H1 (cell line): ENCODE results near the gene SHROOM3. TPM values are rescaled to one million over a fixed set of nuclear protein-coding genes. Genes with fewer than 3 reads are reported as not detected.

Source experiments
- CTCF ChIA-PET: fragments of 300-600 bp; sonication (Branson Sonifier 250); formaldehyde crosslinking; loops from one replicate; lab custom pipeline; 2021; ENCODE audit not compliant: partially characterized antibody; lab: Charles Lee
- POLR2A ChIA-PET: fragments of 300-600 bp; sonication (Branson Sonifier 250); formaldehyde crosslinking; loops from one replicate; lab custom pipeline; 2021; ENCODE audit warnings: inconsistent platforms; ENCODE audit not compliant: partially characterized antibody; lab: Charles Lee
- DNase-seq, 2 experiments: peaks; one replicate each; pipeline versions ENCODE4 v3.0.0 to v3.0.0-alpha.2; 2010 to 2022; ENCODE audit warnings: low spot score in 2 of 2, low read depth in 1 of 2, mixed read lengths in 1 of 2
- FAIRE-seq: peaks from 2 replicates; lab custom pipeline; 2011; peaks lifted over from hg19 to GRCh38; lab: Jason Lieb, UNC
- H2AFZ ChIP-seq: 2 replicates; pipeline ENCODE4 v1.8.1; 2012; ENCODE audit warnings: low read length, inconsistent platforms
- H2AK5ac ChIP-seq: 2 replicates; pipeline ENCODE4 v1.6.1; 2013; ENCODE audit warnings: low read depth, low read length
- H2BK120ac ChIP-seq: replicated peaks from 2 replicates; pipeline ENCODE3; 2013; ENCODE audit warnings: low read depth, low read length, inconsistent platforms
- H2BK12ac ChIP-seq: 2 replicates; pipeline ENCODE4 v1.6.1; 2013; ENCODE audit warnings: low read depth, low read length
- H2BK15ac ChIP-seq: 2 replicates; pipeline ENCODE4 v1.6.1; 2013; ENCODE audit warnings: low read length
- H2BK20ac ChIP-seq: 2 replicates; pipeline ENCODE4 v1.6.1; 2013; ENCODE audit warnings: low read length
- H2BK5ac ChIP-seq: 2 replicates; pipeline ENCODE4 v1.6.1; 2013; ENCODE audit warnings: low read depth, low read length
- H3K14ac ChIP-seq: 2 replicates; pipeline ENCODE4 v1.6.1; 2013; ENCODE audit warnings: inconsistent platforms; ENCODE audit not compliant: insufficient read length
- H3K18ac ChIP-seq: 2 replicates; pipeline ENCODE4 v1.6.1; 2013; ENCODE audit warnings: low read length; ENCODE audit errors: extremely low read depth
- H3K23ac ChIP-seq: 2 replicates; pipeline ENCODE4 v1.6.1; 2013; ENCODE audit warnings: inconsistent platforms; ENCODE audit not compliant: insufficient read length
- H3K23me2 ChIP-seq: 2 replicates; pipeline ENCODE4 v1.6.1; 2013; ENCODE audit warnings: low read depth, low read length
- H3K27ac ChIP-seq: 2 replicates; pipeline ENCODE4 v1.6.1; 2011; ENCODE audit warnings: low read depth, low read length, inconsistent platforms
- H3K27me3 ChIP-seq, 4 experiments: replicated peaks in 1 of 4; 1 replicate in 1 of 4; 2 replicates in 3 of 4; pipeline versions ENCODE4 v1.6.1 to v1.8.1; 2011 to 2013; ENCODE audit warnings: low read length in 3 of 4, mild to moderate bottlenecking in 3 of 4, inconsistent platforms in 2 of 4, mixed read lengths in 2 of 4, moderate library complexity in 1 of 4; ENCODE audit not compliant: control insufficient read depth in 3 of 4, insufficient read depth in 3 of 4; ENCODE audit errors: extremely low read depth in 1 of 4
- H3K36me3 ChIP-seq, 4 experiments: 2 replicates each; pipeline versions ENCODE4 v1.6.1 to v1.8.1; 2011 to 2013; ENCODE audit warnings: mild to moderate bottlenecking in 4 of 4, low read length in 3 of 4, moderate library complexity in 2 of 4, control low read depth in 1 of 4, inconsistent platforms in 1 of 4; ENCODE audit not compliant: insufficient read depth in 4 of 4, control insufficient read depth in 2 of 4
- H3K4ac ChIP-seq: replicated peaks from 2 replicates; pipeline ENCODE3; 2013; ENCODE audit warnings: low read length, low read depth, mixed read lengths, inconsistent platforms; ENCODE audit not compliant: insufficient read length
- H3K4me1 ChIP-seq, 4 experiments: replicated peaks in 1 of 4; 1 replicate in 1 of 4; 2 replicates in 3 of 4; pipeline versions ENCODE4 v1.6.1 to v1.8.1; 2011 to 2013; ENCODE audit warnings: low read length in 3 of 4, inconsistent platforms in 2 of 4, mixed read lengths in 1 of 4; ENCODE audit not compliant: insufficient read depth in 4 of 4, control insufficient read depth in 3 of 4
- H3K4me2 ChIP-seq, 2 experiments: 2 replicates each; pipeline versions ENCODE4 v1.6.1 to v1.8.1; 2011 to 2013; ENCODE audit warnings: low read depth in 2 of 2, low read length in 2 of 2, control low read depth in 1 of 2, inconsistent platforms in 1 of 2, mild to moderate bottlenecking in 1 of 2; ENCODE audit not compliant: insufficient read depth in 1 of 2
- H3K4me3 ChIP-seq, 4 experiments: fragments of 200-600, 300-600 bp in 1 of 4; sonication (generic), shearing (Covaris generic), sonication (Bioruptor Twin) in 1 of 4; 2 replicates each; pipeline versions ENCODE4 v1.5.1 to v1.8.1; 2011 to 2016; ENCODE audit warnings: low read length in 4 of 4, low read depth in 3 of 4, control low read depth in 2 of 4, inconsistent platforms in 2 of 4, mild to moderate bottlenecking in 2 of 4, mixed read lengths in 1 of 4, moderate library complexity in 1 of 4; ENCODE audit not compliant: insufficient read depth in 2 of 4; ENCODE audit errors: extremely low read depth in 1 of 4
- H3K56ac ChIP-seq: replicated peaks from 2 replicates; pipeline ENCODE3; 2013; ENCODE audit warnings: low read depth, mild to moderate bottlenecking, mixed read lengths, low read length, inconsistent platforms; ENCODE audit not compliant: insufficient read length
- H3K79me1 ChIP-seq: 2 replicates; pipeline ENCODE4 v1.6.1; 2013; ENCODE audit warnings: low read depth, low read length, control low read depth
- H3K79me2 ChIP-seq, 2 experiments: 2 replicates each; pipeline versions ENCODE4 v1.6.1 to v1.8.1; 2012 to 2013; ENCODE audit warnings: low read length in 2 of 2, mild to moderate bottlenecking in 2 of 2, inconsistent platforms in 1 of 2; ENCODE audit not compliant: insufficient read depth in 2 of 2, control insufficient read depth in 1 of 2
- H3K9ac ChIP-seq, 4 experiments: replicated peaks in 1 of 4; 1 replicate in 1 of 4; 2 replicates in 3 of 4; pipeline versions ENCODE4 v1.6.1 to v1.8.1; 2011 to 2013; ENCODE audit warnings: low read depth in 3 of 4, low read length in 3 of 4, control low read depth in 2 of 4, mild to moderate bottlenecking in 2 of 4, moderate library complexity in 2 of 4, inconsistent platforms in 1 of 4; ENCODE audit errors: extremely low read depth in 1 of 4
- H3K9me3 ChIP-seq, 2 experiments: 2 replicates each; pipeline versions ENCODE4 v1.6.1 to v1.8.1; 2012 to 2013; ENCODE audit warnings: mild to moderate bottlenecking in 2 of 2, moderate library complexity in 2 of 2, control low read depth in 1 of 2, inconsistent platforms in 1 of 2, low read depth in 1 of 2, low read length in 1 of 2, mixed read lengths in 1 of 2; ENCODE audit not compliant: insufficient read depth in 2 of 2
- H4K20me1 ChIP-seq, 2 experiments: replicated peaks in 1 of 2; 2 replicates each; pipeline versions ENCODE3 to v1.8.1; 2011 to 2013; ENCODE audit warnings: inconsistent platforms in 2 of 2, low read length in 2 of 2, mild to moderate bottlenecking in 1 of 2; ENCODE audit not compliant: insufficient read depth in 2 of 2, control insufficient read depth in 1 of 2
- H4K5ac ChIP-seq: 2 replicates; pipeline ENCODE4 v1.6.1; 2013; ENCODE audit warnings: low read length, low read depth, mixed read lengths, inconsistent platforms; ENCODE audit not compliant: insufficient read length
- H4K8ac ChIP-seq: 2 replicates; pipeline ENCODE4 v1.8.0; 2013; ENCODE audit warnings: mild to moderate bottlenecking, moderate library complexity, low read length, inconsistent platforms; ENCODE audit not compliant: insufficient read depth; ENCODE audit errors: extremely low read depth
- H4K91ac ChIP-seq: replicated peaks from 2 replicates; pipeline ENCODE3; 2013; ENCODE audit warnings: low read length, mixed read lengths, inconsistent platforms; ENCODE audit not compliant: insufficient read length
- ATF2 ChIP-seq: IDR thresholded peaks from 2 replicates; pipeline ENCODE4 v1.6.1; 2012; ENCODE audit warnings: low read length, inconsistent platforms
- BACH1 ChIP-seq: IDR thresholded peaks from 2 replicates; pipeline ENCODE4 v1.6.1; 2012; ENCODE audit warnings: low read length, improper control_type of control experiment
- CHD1 ChIP-seq: IDR thresholded peaks from 2 replicates; pipeline ENCODE4 v1.6.1; 2012; ENCODE audit warnings: low read depth, low read length, improper control_type of control experiment
- CTBP2 ChIP-seq: IDR thresholded peaks from 2 replicates; pipeline ENCODE4 v1.7.0; 2011; ENCODE audit warnings: borderline replicate concordance, mild to moderate bottlenecking, moderate library complexity, mixed read lengths, low read length; ENCODE audit not compliant: insufficient read depth, insufficient read length
- EP300 ChIP-seq, 2 experiments: IDR thresholded peaks; 1 replicate in 1 of 2; 2 replicates in 1 of 2; pipeline ENCODE4 v1.6.1; 2011 to 2012; ENCODE audit warnings: low read depth in 2 of 2, low read length in 2 of 2, mild to moderate bottlenecking in 2 of 2, borderline replicate concordance in 1 of 2, inconsistent platforms in 1 of 2, moderate library complexity in 1 of 2
- HDAC6 ChIP-seq: IDR thresholded peaks from one replicate; pipeline ENCODE4 v1.7.1; 2012; ENCODE audit warnings: low read depth, mild to moderate bottlenecking, inconsistent platforms, low read length, moderate library complexity
- JUN ChIP-seq: IDR thresholded peaks from 2 replicates; pipeline ENCODE4 v1.6.1; 2011; ENCODE audit warnings: low read depth, mild to moderate bottlenecking, improper control_type of control experiment, low read length
- SP1 ChIP-seq: IDR thresholded peaks from 2 replicates; pipeline ENCODE4 v1.6.1; 2011; ENCODE audit warnings: low read depth, low read length
- SP4 ChIP-seq: IDR thresholded peaks from 2 replicates; pipeline ENCODE4 v1.6.1; 2012; ENCODE audit warnings: low read length, inconsistent platforms
- WGBS, 2 experiments: shearing (Covaris generic) in 1 of 2; methylation state at CpG; one replicate each; pipeline versions ENCODE4 v1.1.6 to v1.1.7; 2013 to 2015; ENCODE audit warnings: low lambda C conversion rate in 2 of 2, mixed read lengths in 2 of 2, inconsistent platforms in 1 of 2, low coverage in 1 of 2, missing lambda C conversion rate in 1 of 2; ENCODE audit not compliant: insufficient replicate concordance in 2 of 2, insufficient coverage in 1 of 2, insufficient read length in 1 of 2; ENCODE audit errors: extremely low coverage in 1 of 2, missing lambda C conversion rate in 1 of 2; 5-methylcytosine and 5-hydroxymethylcytosine counted together
- polyA plus RNA-seq, 7 experiments: library from polyadenylated mRNA; depleted of rRNA in 3 of 7; stranded (reverse) in 5 of 7; unstranded in 2 of 7; fragments of >200 nt in 5 of 7; fragments of 200-250 nt in 2 of 7; gene quantifications; 1 replicate in 5 of 7; 2 replicates in 1 of 7; 4 replicates in 1 of 7; pipeline versions ENCODE4 v1.2.1 to v1.2.3, GENCODE V29; 2011 to 2013; ENCODE audit warnings: missing spikeins in 2 of 7, mixed read lengths in 2 of 7
- total RNA-seq: library from RNA; stranded (reverse); fragmentation: NEBNext Ultra II Directional; extraction: Animal tissue kit (Norgen Biotek cat#: 25700); gene quantifications from 2 replicates; pipeline ENCODE4 v1.2.1, GENCODE V29; 2021

SHROOM3 gene
- total and polyA plus RNA-seq, 2 of the 8 experiments (the other 6 are each of a cell fraction or from before 2014, with no cell fraction given) = 15.8 to 34.0 TPM

GRCh38 chr4:76767983-76768382 is 333.0 kb downstream of the SHROOM3 start:
- Histone ChIP-seq H3K56ac (no peak overlapping the region), H3K4ac (no peak overlapping the region), H3K4me2 (no peak overlapping the region), H3K79me2 (no peaks in the 10 kb centered on the region), H3K23me2 (no peaks in the 10 kb centered on the region), H2BK5ac (no peak overlapping the region), H4K8ac (no peak overlapping the region), H3K27ac (no peak overlapping the region), H3K9ac (no peak overlapping the region), H4K5ac (no peak overlapping the region), H3K18ac (no peak overlapping the region), H3K4me3 (no peak overlapping the region), H2AK5ac (no peak overlapping the region), H4K20me1 (no peaks in the 10 kb centered on the region), H3K4me1 (no peaks in the 10 kb centered on the region), H2BK120ac (no peak overlapping the region), H3K79me1 (no peaks in the 10 kb centered on the region), H4K91ac (no peak overlapping the region), H2BK20ac (no peak overlapping the region), H3K36me3 (peaks cover 11 to 33% (median 30%) of the 10 kb centered on the region in 4 experiments; a peak in 7 of 8 replicates), H3K14ac (no peak overlapping the region), H3K27me3 (no peaks in the 10 kb centered on the region; a peak in 1 of 7 replicates), H2BK15ac (no peak overlapping the region), H2BK12ac (no peak overlapping the region), H2AFZ (no peak overlapping the region), H3K9me3 (no peaks in the 10 kb centered on the region), H3K23ac (no peak overlapping the region)
- TF ChIP-seq ATF2 = no peak
- no peak for TF ChIP-seq HDAC6
- TF ChIP-seq JUN = no peak
- TF ChIP-seq EP300 (IDR thresholded peaks at IDR 0.05; ENCODE audit: borderline replicate concordance in 1 of 2, low read depth in 2 of 2, low read length in 2 of 2) = no peak
- TF ChIP-seq CHD1 = no peak
- TF ChIP-seq BACH1 = no peak
- no peak for TF ChIP-seq SP4
- no peak for TF ChIP-seq SP1
- TF ChIP-seq CTBP2 = no peak
- 90% methylated on average over 2 of the region's 2 CpGs; no CpG with 5 or more reads in 1 of the 2 experiments for WGBS, 2 experiments
- DNase-seq = no peak
- FAIRE-seq = no peak
- ChIA-PET CTCF (interaction anchor here (0.6 to 1.3 kb wide), 3 partner anchors 16 to 234 kb away, joined by 3 read pairs; no protein-coding TSS in a partner anchor), POLR2A (no interaction called here)
